Fibroblast of skin of left biceps (primary cell): ENCODE measurements around the gene SEPTIN10.

ENCODE experiments used
- DNase-seq, 2 experiments: peaks; one replicate each; pipeline ENCODE4 v3.0.0-alpha.2; 2013; ENCODE audit warnings: low read depth in 2 of 2

The SEPTIN10 gene

GRCh38 chr2:109497911-109498870 is 115.6 kb downstream of the SEPTIN10 start:
- DNase-seq = no peak

GRCh38 chr2:109497463-109497862 is 116.3 kb downstream of the SEPTIN10 start:
- DNase-seq = peak; percentile 36

GRCh38 chr2:109494351-109494750 is 119.4 kb downstream of the SEPTIN10 start:
- DNase-seq = no peak

GRCh38 chr2:109493176-109493935 is 120.4 kb downstream of the SEPTIN10 start:
- DNase-seq = no peak
